ENCODE results near the gene CHD1L. TPM values are rescaled to one million over a fixed set of nuclear protein-coding genes. Genes with fewer than 3 reads are reported as not detected.

Gene CHD1L
- total and polyA plus RNA-seq, 2 of the 4 experiments (the other 2 are of a cell fraction): 31.2 to 47.5 TPM

- H3K23ac ChIP-seq (ENCODE audit: low read depth, low read length): no peak overlapping the region
- H3K4me1 ChIP-seq (ENCODE audit: control insufficient read depth, insufficient read depth, low read length): peaks cover 2% of the 10 kb centered on the region; the same call in 1 of the 2 replicates
- H4K8ac ChIP-seq (ENCODE audit: low read depth in 2 of 2, low read length in 2 of 2): no peak overlapping the region
- H3K14ac ChIP-seq (replicated peaks; ENCODE audit: low read depth, low read length): no peak overlapping the region
- DNase-seq: no peak
- H4K20me1 ChIP-seq (ENCODE audit: insufficient read depth, low read length): peaks cover 4% of the 10 kb centered on the region; the same call in 1 of the 2 replicates
- H3K9me1 ChIP-seq (ENCODE audit: insufficient read depth, low read length): no peaks in the 10 kb centered on the region
- ChIA-PET POLR2A (ENCODE audit: unreplicated experiment) (no interaction called here), CTCF (no interaction called here)
- H4K91ac ChIP-seq (ENCODE audit: insufficient read depth, low read depth, low read length): no peak overlapping the region
- in situ Hi-C loops (cut with MboI; ENCODE audit: low sequenced_read_pairs) (no loop called here), dilution Hi-C loops (cut with HindIII; ENCODE audit: low sequenced_read_pairs, unreplicated experiment) (no loop called here), intact Hi-C loops (cut with micrococcal nuclease) (no loop called here)
- no peak overlapping the region for H2AFZ ChIP-seq (replicated peaks; ENCODE audit: low read length, poor library complexity)
- no CpG with 5 or more reads among the region's 3 CpGs for WGBS, 2 experiments (ENCODE audit: extremely low coverage in 2 of 2, insufficient read length in 1 of 2)
- H3K36me3 ChIP-seq (ENCODE audit: control insufficient read depth, insufficient read depth, low read length): no peaks in the 10 kb centered on the region
- H2BK5ac ChIP-seq (ENCODE audit: low read depth, low read length, poor library complexity, severe bottlenecking): no peak overlapping the region
- BruUV-seq (replicated peaks): no TSS peak
- H4K5ac ChIP-seq (ENCODE audit: low read depth, low read length): no peak overlapping the region
- no peaks in the 10 kb centered on the region for H3K27me3 ChIP-seq (ENCODE audit: control insufficient read depth, insufficient read depth, low read length)
- H3K79me1 ChIP-seq (ENCODE audit: low read depth in 1 of 2, low read length in 2 of 2): no peaks in the 10 kb centered on the region
- no peak overlapping the region for H2BK20ac ChIP-seq (ENCODE audit: low read depth, low read length)
- no peak overlapping the region for H2AK5ac ChIP-seq (ENCODE audit: low read depth, low read length)
- H2BK15ac ChIP-seq (ENCODE audit: low read depth, low read length): no peak overlapping the region
- no peak for ATAC-seq (ENCODE audit: low read depth)
- H2BK120ac ChIP-seq (ENCODE audit: low read depth, low read length): no peak overlapping the region
- no peak overlapping the region for H3K4me2 ChIP-seq (ENCODE audit: low read depth, low read length)
- no peak overlapping the region for H3K4ac ChIP-seq (ENCODE audit: low read depth, low read length)
- no peak overlapping the region for H3K9ac ChIP-seq (ENCODE audit: low read depth, low read length)
- no peak overlapping the region for H3K27ac ChIP-seq (ENCODE audit: insufficient read depth, low read length)
- no peak overlapping the region for H2AK9ac ChIP-seq (replicated peaks; ENCODE audit: low read depth, low read length, poor library complexity)
- no peaks in the 10 kb centered on the region for H3K9me3 ChIP-seq (ENCODE audit: control insufficient read depth, insufficient read depth, low read length)
- no peak overlapping the region for H3K18ac ChIP-seq (ENCODE audit: low read depth, low read length)
- no peak overlapping the region for H3K4me3 ChIP-seq (ENCODE audit: insufficient read depth, low read depth, low read length)
- H3K56ac ChIP-seq (ENCODE audit: extremely low read depth, insufficient read depth, low read length): no peak overlapping the region
- TF ChIP-seq MXI1 (IDR thresholded peaks at IDR 0.05; ENCODE audit: borderline replicate concordance, low read depth, low read length) (no peak), RFX5 (IDR thresholded peaks at IDR 0.05; ENCODE audit: low read depth, low read length) (no peak), USF2 (IDR thresholded peaks at IDR 0.05; ENCODE audit: low read depth, low read length) (no peak), CHD1 (IDR thresholded peaks at IDR 0.05; ENCODE audit: low read depth, low read length) (no peak), RAD21 (IDR thresholded peaks at IDR 0.05; ENCODE audit: low read length) (no peak), ELK1 (IDR thresholded peaks at IDR 0.05; ENCODE audit: borderline replicate concordance, low read depth, low read length) (no peak), BHLHE40 (IDR thresholded peaks at IDR 0.05; ENCODE audit: low read depth, low read length) (no peak), FOS (IDR thresholded peaks at IDR 0.05; ENCODE audit: low read depth, low read length) (no peak), MAZ (IDR thresholded peaks at IDR 0.05; ENCODE audit: borderline replicate concordance, low read depth, low read length) (no peak), RCOR1 (IDR thresholded peaks at IDR 0.05; ENCODE audit: insufficient replicate concordance, low read length) (no peak), SMC3 (IDR thresholded peaks at IDR 0.05; ENCODE audit: low read depth, low read length) (no peak), POLR2A (IDR thresholded peaks at IDR 0.05; ENCODE audit: low read depth, low read length) (no peak), CEBPB (IDR thresholded peaks at IDR 0.05; ENCODE audit: low read depth, low read length) (no peak), NFE2L2 (IDR thresholded peaks at IDR 0.05; ENCODE audit: low read depth, low read length) (no peak), CTCF (conservative IDR thresholded peaks at IDR 0.05; ENCODE audit: low read depth, low read length) (no peak)
Measured at GRCh38 chr1:147238053-147238902, 4.2 kb upstream of the CHD1L start.

Measured in IMR-90 (cell line).